GM10266 (cell line): ENCODE data around the gene TSPAN1.
A peak's percentile ranks its signal among the peaks of the same experiment; 100 is the strongest.

Source experiments
- DNase-seq: peaks from one replicate; pipeline ENCODE4 v3.0.0; 2012; ENCODE audit errors: extremely low spot score
- CTCF ChIP-seq: IDR thresholded peaks from 2 replicates; pipeline ENCODE4 v1.5.1; 2012; ENCODE audit warnings: mild to moderate bottlenecking, low read depth; ENCODE audit not compliant: control insufficient read depth, insufficient read depth; ENCODE audit errors: missing control alignments

The TSPAN1 gene

GRCh38 chr1:46173361-46173856 lies 1.5 kb upstream of the TSPAN1 start:
- no peak for DNase-seq

GRCh38 chr1:46175243-46175642 lies 356 bp downstream of the TSPAN1 start:
- no peak for DNase-seq
- no peak for TF ChIP-seq CTCF

More at GRCh38 chr1:46173361-46173856, 1.5 kb upstream of the TSPAN1 start:
- TF ChIP-seq CTCF = no peak

GRCh38 chr1:46176211-46176865 lies 1.5 kb downstream of the TSPAN1 start, which contains the start of gene P3R3URF:
P3R3URF (minus strand) TSS chr1:46176488; CDS start chr1:46176471, 17 bp downstream.
- TF ChIP-seq CTCF = no peak
- no peak for DNase-seq

GRCh38 chr1:46179138-46180081 lies 4.5 kb downstream of the TSPAN1 start:
- peak; percentile 78 for DNase-seq
- TF ChIP-seq CTCF = peak; percentile 91

- DNase-seq = no peak
Observed at GRCh38 chr1:46180082-46180616, 5.3 kb downstream of the TSPAN1 start.

More at GRCh38 chr1:46180082-46180616, 5.3 kb downstream of the TSPAN1 start:
- TF ChIP-seq CTCF = peak; percentile 55
